C4-2B (cell line): ENCODE data around the gene VAMP2.

Source experiments
- H3K27ac ChIP-seq: fragments of 450-650 bp; 2 replicates; pipeline ENCODE4 v1.5.1; 2017
- ZFX ChIP-seq: fragments of 450-650 bp; IDR thresholded peaks from 2 replicates; pipeline ENCODE4 v1.6.1; 2017
- TF ChIP-seq, protein P1 (sequence below): fragments of 450-650 bp; conservative IDR thresholded peaks from 2 replicates; pipeline ENCODE4 v1.5.1; 2017; ENCODE audit warnings: mild to moderate bottlenecking

VAMP2 gene

DNA sequence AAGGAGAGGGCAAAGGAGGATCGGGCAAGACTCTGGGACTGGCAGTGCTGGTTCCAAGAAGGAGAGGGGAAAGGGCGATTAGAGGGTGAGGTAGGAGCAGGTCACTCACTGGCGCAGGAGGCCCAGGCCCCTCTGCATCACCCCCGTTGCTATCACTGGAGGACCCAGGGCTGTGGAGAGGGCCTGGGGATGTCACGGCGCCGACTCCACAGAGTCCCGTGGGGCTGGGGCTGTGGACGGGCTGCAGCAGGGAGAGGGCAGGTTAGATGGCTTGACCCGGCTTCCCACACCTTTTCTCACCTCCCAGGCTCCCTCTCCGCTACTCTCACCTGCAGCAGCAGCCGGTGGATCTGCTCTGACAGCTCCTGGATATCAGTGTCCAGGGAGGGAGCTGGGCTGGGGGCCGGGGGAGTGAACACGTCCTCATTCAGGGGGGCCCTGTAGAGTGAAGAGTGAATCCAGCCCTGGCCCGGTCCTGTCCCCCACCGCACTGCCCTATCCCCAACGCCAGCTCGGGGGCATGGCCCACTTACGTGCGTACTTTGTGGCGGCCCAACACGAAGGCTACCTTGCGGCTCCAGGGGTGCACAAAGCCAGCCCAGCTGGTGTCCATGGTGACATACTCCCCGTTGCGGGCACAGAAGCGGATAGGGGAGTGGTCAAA, 15.5 kb downstream of the VAMP2 start:
- H3K27ac ChIP-seq: no peak overlapping the region
- TF ChIP-seq, protein P1, sequence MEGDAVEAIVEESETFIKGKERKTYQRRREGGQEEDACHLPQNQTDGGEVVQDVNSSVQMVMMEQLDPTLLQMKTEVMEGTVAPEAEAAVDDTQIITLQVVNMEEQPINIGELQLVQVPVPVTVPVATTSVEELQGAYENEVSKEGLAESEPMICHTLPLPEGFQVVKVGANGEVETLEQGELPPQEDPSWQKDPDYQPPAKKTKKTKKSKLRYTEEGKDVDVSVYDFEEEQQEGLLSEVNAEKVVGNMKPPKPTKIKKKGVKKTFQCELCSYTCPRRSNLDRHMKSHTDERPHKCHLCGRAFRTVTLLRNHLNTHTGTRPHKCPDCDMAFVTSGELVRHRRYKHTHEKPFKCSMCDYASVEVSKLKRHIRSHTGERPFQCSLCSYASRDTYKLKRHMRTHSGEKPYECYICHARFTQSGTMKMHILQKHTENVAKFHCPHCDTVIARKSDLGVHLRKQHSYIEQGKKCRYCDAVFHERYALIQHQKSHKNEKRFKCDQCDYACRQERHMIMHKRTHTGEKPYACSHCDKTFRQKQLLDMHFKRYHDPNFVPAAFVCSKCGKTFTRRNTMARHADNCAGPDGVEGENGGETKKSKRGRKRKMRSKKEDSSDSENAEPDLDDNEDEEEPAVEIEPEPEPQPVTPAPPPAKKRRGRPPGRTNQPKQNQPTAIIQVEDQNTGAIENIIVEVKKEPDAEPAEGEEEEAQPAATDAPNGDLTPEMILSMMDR: no peak
- TF ChIP-seq ZFX: no peak

DNA sequence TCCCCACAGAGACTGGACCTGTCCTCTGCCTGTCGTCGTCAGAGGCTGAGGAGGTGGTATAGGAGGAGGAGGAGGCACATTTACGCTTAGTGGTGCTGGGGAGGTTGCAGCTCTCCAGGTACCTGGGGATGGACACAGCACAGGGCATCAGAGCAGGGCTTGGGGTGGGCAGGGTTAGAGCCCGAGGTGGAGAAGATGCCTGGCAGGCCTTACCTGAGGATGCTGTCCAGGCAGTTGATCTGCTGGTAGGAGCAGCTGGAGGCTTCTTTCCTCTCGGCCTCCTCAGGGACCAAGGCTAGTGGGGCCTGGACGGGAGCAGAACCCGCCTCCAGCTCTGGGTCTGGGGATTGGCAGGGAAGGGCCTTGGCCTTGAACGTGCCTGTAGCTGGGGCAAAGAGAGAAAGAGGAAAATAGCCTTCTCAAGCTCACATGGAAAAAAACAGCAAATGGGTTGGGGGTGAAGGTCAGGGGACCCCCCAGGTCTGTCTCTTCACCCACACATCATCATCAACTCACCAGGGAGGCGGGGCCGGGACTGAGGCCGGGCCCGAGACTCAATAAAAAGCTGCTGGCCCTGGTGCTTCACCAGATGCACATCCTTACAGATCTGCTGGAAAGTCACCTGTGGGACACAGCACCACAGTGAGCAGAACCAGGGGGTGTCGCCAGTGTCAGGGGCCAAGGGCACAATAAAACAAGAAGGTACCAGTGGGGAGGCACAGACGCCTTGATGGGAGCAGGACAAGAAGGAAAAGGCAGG, 16.2 kb downstream of the VAMP2 start:
- TF ChIP-seq ZFX: no peak
- TF ChIP-seq, protein P1: no peak
- no peak overlapping the region for H3K27ac ChIP-seq

DNA sequence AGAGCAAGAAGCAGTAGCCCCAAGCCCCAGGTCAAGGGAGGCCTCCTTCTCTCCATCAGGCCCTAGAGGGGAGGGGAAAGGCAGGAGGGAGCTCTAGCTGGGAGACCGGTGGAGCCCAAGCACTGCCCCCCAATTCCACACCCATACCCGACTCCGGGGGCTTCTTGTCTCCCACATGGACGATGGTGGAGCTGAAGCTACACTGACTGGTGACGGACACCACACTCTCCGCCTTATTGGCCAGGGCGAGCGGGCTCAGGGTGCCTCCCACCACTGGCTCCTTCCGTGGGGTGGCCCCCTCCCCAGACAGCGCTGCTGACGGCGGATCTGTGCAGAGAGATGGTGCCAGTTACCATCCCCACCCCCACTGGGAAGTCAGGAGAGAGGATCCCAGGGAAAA, 16.9 kb downstream of the VAMP2 start:
- H3K27ac ChIP-seq: no peak overlapping the region
- TF ChIP-seq, protein P1: no peak
- TF ChIP-seq ZFX: no peak

DNA sequence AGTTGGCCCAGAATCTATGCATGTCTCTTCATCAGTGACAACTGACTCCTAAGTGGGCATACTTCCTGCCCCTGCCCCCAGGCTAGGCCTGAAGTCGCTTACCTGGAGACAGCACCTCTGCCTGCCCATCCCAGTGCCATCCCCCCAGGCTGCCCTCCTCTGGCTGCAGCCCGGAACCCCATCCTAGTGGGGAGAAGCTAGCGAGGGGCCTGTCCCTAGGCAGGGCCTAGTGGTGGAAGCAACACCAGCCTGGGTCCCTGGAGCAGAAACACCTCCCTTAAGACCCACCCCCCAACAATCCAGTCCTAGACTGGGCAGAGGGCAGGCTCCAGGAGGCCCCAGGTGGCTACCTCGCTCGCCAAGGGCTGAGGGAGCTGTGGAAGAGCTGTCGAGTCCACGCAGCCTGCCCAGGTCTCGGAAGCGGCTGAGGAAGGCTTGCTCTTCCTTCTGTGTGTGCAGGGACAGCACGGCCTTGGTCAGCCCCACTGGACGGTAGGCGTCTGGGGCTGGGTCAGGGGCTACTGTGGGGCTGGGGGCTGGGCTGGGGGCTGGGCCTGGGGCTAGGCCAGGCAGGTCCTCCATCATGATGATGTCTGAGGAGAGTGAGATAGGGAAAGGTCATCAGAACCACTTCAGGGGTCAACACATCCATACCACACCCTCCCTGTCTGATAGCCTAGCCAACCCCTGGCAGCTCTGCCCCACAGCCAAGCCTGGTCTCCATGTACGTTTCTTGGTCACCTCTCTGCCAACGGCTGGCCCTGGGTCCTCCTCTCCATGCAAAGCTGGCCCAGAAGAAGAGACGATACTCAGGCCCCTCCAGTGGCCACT, 18.1 kb downstream of the VAMP2 start:
- H3K27ac ChIP-seq: no peak overlapping the region
- TF ChIP-seq, protein P1: no peak
- no peak for TF ChIP-seq ZFX

DNA sequence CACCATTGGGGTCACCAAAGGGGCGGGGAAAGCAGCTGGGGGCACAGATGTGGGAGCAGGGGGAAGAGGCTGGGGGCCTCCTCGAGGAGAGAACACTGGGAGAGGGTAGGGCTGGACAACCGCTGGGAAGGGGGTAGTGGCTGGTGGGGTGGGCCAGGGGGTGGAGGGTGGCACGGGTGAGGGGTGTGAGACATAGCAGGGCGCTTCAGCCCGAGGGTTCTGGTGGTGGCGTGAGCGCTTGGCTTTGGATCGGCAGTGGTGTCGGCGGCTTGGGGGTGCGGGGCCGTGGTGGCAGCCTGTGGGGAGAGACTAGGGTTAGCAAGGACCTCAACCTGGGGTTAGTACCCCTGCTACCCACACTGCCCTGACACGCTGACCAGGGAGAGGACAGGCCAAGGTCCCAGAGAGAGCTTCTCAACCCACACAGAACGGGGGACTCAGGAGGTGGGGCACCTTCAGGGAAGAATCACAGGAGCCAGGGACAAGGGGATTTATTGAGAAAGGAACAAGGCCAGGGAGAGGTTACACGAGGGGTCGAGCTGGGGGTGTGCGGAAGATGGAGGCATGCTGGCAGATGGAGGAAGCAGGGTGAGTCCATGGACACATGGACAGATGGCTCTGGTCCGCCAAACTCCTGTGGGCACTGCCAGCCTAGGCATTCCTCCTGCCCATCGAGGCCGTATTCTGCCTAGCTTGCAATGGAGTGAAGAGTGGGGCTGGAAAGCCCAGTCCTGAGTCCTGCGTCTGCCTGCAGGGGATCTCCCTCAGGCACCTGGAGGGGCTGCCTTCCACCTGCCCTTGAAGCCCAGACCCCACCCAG, 19.0 kb downstream of the VAMP2 start:
- H3K27ac ChIP-seq: no peak overlapping the region
- TF ChIP-seq ZFX: no peak
- TF ChIP-seq, protein P1: no peak

DNA sequence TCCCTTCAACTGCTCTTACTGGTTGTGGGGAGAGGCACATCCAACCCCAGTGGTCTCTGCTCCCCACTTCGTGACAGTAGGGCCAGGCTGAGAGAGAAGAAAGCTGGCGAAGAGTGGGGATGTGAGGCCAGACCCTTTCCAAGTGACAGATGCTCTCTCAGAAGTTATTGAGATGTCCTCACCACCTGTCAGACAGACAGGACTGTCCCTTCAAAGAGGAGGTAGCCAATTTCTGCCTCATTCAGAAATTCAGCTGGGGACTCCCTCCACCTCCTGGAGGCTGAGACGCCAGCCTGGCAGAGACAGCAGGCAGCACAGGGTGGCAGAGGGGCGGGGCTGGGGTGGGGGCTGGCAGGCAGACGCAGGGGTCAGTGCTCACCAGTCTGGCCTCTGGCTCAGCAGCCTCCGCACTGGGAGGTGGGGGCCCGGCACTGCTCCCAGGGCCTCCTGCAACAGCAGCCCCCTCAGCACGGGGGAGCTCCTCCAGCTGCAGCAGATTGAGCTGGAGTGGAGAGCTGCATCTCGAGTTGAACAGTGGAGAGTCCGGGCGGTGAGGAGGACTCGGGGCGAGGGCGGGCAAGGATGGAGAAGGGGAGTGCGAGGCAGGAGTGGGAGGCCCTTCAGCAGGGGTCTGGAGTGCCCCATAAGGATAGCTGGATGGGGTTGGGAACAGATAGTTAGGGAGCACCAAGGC, 19.7 kb downstream of the VAMP2 start:
- no peak for TF ChIP-seq ZFX
- H3K27ac ChIP-seq: no peak overlapping the region
